Subcutaneous abdominal adipose tissue (tissue), 5 donors: ENCODE data around the gene SLX4.
"Not testable (repeated sequence)": the region's sequence is repeated elsewhere in the genome, so short reads cannot be mapped to it uniquely, and the experiment has no call there.

Source experiments
- H3K27ac ChIP-seq: one replicate; pipeline ENCODE4 v1.7.0; 2013; ENCODE audit warnings: low read depth, mild to moderate bottlenecking, inconsistent platforms, low read length, moderate library complexity
- H3K27me3 ChIP-seq, 5 donors: one replicate each; pipeline ENCODE4 v1.7.0; 2013; ENCODE audit warnings: low read length in 5 of 5, inconsistent platforms in 1 of 5; ENCODE audit not compliant: control insufficient read depth in 5 of 5, insufficient read depth in 4 of 5
- H3K36me3 ChIP-seq, 5 donors: one replicate each; pipeline ENCODE4 v1.7.0; 2013; ENCODE audit warnings: low read length in 5 of 5; ENCODE audit not compliant: control insufficient read depth in 5 of 5, insufficient read depth in 5 of 5
- H3K4me1 ChIP-seq, 5 donors: one replicate each; pipeline ENCODE4 v1.7.0; 2013; ENCODE audit warnings: low read length in 5 of 5, mild to moderate bottlenecking in 3 of 5, moderate library complexity in 1 of 5; ENCODE audit not compliant: control insufficient read depth in 5 of 5, insufficient read depth in 5 of 5
- H3K4me3 ChIP-seq, 5 donors: one replicate each; pipeline ENCODE4 v1.7.0; 2013; ENCODE audit warnings: low read length in 5 of 5, low read depth in 1 of 5
- H3K9ac ChIP-seq, 5 donors: one replicate each; pipeline ENCODE4 v1.7.0; 2013; ENCODE audit warnings: low read length in 5 of 5, mild to moderate bottlenecking in 4 of 5, moderate library complexity in 3 of 5
- H3K9me3 ChIP-seq, 5 donors: one replicate each; pipeline ENCODE4 v1.7.0; 2013; ENCODE audit warnings: low read length in 5 of 5; ENCODE audit not compliant: control insufficient read depth in 5 of 5
- donor health status: healthy.
- donor health status: healthy.
- donor health status: healthy.
- donor health status: healthy.
- donor health status: healthy.

Gene SLX4, protein sequence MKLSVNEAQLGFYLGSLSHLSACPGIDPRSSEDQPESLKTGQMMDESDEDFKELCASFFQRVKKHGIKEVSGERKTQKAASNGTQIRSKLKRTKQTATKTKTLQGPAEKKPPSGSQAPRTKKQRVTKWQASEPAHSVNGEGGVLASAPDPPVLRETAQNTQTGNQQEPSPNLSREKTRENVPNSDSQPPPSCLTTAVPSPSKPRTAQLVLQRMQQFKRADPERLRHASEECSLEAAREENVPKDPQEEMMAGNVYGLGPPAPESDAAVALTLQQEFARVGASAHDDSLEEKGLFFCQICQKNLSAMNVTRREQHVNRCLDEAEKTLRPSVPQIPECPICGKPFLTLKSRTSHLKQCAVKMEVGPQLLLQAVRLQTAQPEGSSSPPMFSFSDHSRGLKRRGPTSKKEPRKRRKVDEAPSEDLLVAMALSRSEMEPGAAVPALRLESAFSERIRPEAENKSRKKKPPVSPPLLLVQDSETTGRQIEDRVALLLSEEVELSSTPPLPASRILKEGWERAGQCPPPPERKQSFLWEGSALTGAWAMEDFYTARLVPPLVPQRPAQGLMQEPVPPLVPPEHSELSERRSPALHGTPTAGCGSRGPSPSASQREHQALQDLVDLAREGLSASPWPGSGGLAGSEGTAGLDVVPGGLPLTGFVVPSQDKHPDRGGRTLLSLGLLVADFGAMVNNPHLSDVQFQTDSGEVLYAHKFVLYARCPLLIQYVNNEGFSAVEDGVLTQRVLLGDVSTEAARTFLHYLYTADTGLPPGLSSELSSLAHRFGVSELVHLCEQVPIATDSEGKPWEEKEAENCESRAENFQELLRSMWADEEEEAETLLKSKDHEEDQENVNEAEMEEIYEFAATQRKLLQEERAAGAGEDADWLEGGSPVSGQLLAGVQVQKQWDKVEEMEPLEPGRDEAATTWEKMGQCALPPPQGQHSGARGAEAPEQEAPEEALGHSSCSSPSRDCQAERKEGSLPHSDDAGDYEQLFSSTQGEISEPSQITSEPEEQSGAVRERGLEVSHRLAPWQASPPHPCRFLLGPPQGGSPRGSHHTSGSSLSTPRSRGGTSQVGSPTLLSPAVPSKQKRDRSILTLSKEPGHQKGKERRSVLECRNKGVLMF (N-terminal part only)

GRCh38 chr16:3611146-3611975, at the start of gene SLX4:
SLX4 (minus strand) TSS chr16:3611606; CDS start chr16:3608964, 2,642 bp downstream.
- H3K9ac ChIP-seq, result peak within 1 kb of the TSS; percentile 89 to 98 (median 95)
- no peaks in the 10 kb centered on the region for H3K9me3 ChIP-seq
- H3K36me3 ChIP-seq, result peaks cover 0 to 4% (median 3%) of the 10 kb centered on the region in 5 donors
- H3K4me3 ChIP-seq, result peak within 1 kb of the TSS; percentile 82 to 97 (median 93)
- H3K4me1 ChIP-seq, result peaks cover 0 to 29% (median 23%) of the 10 kb centered on the region in 5 donors
- peak within 1 kb of the TSS; percentile 81 for H3K27ac ChIP-seq
- no peaks in the 10 kb centered on the region for H3K27me3 ChIP-seq

DNA sequence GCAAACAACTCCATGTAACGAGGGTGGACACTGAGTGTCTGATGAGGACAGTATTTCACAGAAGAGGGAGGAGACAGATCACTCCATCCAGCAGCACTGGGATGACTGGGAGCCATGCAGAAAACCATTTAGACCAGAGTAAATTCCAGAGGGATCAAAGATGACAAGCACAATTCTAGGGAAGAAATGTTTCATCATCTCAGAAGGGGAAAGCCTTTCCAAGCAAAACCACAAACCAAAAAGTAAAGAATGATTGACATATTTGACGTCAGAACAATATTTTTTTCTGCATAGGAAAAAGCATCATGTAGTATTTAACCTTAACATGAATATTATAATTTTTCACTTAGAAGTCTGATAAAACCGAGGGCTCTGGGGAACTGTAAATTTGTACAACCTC, 47.8 kb upstream of the SLX4 start:
- peaks cover 0 to 92% (median 83%) of the 10 kb centered on the region in 5 donors for H3K36me3 ChIP-seq
- no peak overlapping the region for H3K4me3 ChIP-seq
- no peaks in the 10 kb centered on the region for H3K27me3 ChIP-seq
- no peak overlapping the region for H3K27ac ChIP-seq
- no peaks in the 10 kb centered on the region for H3K4me1 ChIP-seq
- no peaks in the 10 kb centered on the region for H3K9me3 ChIP-seq
- no peak overlapping the region for H3K9ac ChIP-seq

- no peaks in the 10 kb centered on the region for H3K4me1 ChIP-seq
- H3K27ac ChIP-seq, result no peak overlapping the region
- H3K36me3 ChIP-seq, result peaks cover 0 to 77% (median 66%) of the 10 kb centered on the region in 5 donors
- H3K4me3 ChIP-seq, result no peak overlapping the region
- H3K9me3 ChIP-seq, result no peaks in the 10 kb centered on the region
- H3K9ac ChIP-seq, result no peak overlapping the region
- no peaks in the 10 kb centered on the region for H3K27me3 ChIP-seq
Measured at GRCh38 chr16:3656491-3657468, 45.4 kb upstream of the SLX4 start.

DNA sequence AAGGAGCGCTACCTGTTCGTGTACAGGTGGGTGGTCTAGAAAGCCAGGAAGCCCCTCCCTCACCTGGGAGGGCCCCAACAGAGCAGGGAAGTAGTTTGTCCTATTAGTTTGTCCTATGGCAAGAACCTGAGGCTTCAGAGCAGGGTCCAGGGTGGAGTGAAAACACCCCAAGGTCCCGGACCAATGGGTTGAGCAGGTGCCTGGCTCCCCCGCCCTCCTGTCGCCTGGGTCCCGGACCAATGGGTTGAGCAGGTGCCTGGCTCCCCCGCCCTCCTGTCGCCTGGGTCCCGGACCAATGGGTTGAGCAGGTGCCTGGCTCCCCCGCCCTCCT, 44.7 kb upstream of the SLX4 start:
- not testable (repeated sequence) for H3K4me3 ChIP-seq, H3K27ac ChIP-seq

DNA sequence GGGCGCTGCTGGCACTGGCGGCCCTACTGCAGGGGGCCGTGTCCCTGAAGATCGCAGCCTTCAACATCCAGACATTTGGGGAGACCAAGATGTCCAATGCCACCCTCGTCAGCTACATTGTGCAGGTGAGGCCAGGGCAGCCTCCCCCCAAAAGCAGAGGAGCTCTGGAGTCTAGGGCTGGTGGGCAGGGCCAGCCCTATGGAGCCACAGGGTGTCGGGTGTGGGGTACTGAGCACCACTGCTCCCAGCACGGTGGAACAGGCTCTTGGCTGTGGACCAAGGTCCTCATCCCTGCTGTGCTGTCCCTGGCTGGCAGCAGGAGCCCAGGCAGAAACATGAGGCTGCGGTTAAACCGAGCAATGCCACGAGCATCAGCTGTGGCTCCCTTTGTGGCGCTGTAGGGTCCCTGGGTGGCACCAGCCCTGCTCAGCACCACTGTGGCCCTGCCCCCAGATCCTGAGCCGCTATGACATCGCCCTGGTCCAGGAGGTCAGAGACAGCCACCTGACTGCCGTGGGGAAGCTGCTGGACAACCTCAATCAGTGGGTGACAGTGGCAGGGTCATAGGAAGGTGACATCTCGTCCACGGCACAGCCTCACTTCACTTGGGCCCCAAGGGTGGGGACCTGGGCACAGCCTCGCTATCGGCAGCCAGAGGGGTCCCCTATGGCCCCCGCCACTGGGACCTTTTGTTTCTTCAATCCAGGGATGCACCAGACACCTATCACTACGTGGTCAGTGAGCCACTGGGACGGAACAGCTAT, 44.2 kb upstream of the SLX4 start:
- no peaks in the 10 kb centered on the region for H3K4me1 ChIP-seq

More for the DNA sequence above, 44.7 kb upstream of the SLX4 start:
- not testable (repeated sequence) for H3K9ac ChIP-seq, H3K9me3 ChIP-seq, H3K27me3 ChIP-seq, H3K4me1 ChIP-seq
- peaks cover 0 to 77% (median 65%) of the 10 kb centered on the region in 5 donors for H3K36me3 ChIP-seq

GRCh38 chr16:3655030-3655395, 43.6 kb upstream of the SLX4 start:
- Histone ChIP-seq H3K36me3 (peaks cover 0 to 72% (median 58%) of the 10 kb centered on the region in 5 donors), H3K27ac (no peak overlapping the region), H3K4me3 (no peak overlapping the region), H3K9ac (no peak overlapping the region), H3K27me3 (no peaks in the 10 kb centered on the region), H3K9me3 (no peaks in the 10 kb centered on the region), H3K4me1 (no peaks in the 10 kb centered on the region)

More for the DNA sequence above, 44.2 kb upstream of the SLX4 start:
- Histone ChIP-seq H3K36me3 (peaks cover 0 to 77% (median 64%) of the 10 kb centered on the region in 5 donors), H3K9me3 (no peaks in the 10 kb centered on the region), H3K4me3 (no peak overlapping the region), H3K27me3 (no peaks in the 10 kb centered on the region), H3K9ac (no peak overlapping the region), H3K27ac (no peak overlapping the region)

- no peak within 1 kb of the TSS for H3K9ac ChIP-seq
- no peaks in the 10 kb centered on the region for H3K4me1 ChIP-seq
- H3K9me3 ChIP-seq, result no peaks in the 10 kb centered on the region
- H3K27ac ChIP-seq, result no peak within 1 kb of the TSS
- H3K36me3 ChIP-seq, result peaks cover 0 to 66% (median 55%) of the 10 kb centered on the region in 5 donors
- H3K4me3 ChIP-seq, result no peak within 1 kb of the TSS
- no peaks in the 10 kb centered on the region for H3K27me3 ChIP-seq
Measured at GRCh38 chr16:3654249-3654991, 43.0 kb upstream of the SLX4 start, which contains the start of gene DNASE1. DNASE1 (plus strand) TSS chr16:3654691; CDS start chr16:3655374, 683 bp downstream.
